Measurements from ENCODE around the gene BMPER.

The BMPER gene

DNA sequence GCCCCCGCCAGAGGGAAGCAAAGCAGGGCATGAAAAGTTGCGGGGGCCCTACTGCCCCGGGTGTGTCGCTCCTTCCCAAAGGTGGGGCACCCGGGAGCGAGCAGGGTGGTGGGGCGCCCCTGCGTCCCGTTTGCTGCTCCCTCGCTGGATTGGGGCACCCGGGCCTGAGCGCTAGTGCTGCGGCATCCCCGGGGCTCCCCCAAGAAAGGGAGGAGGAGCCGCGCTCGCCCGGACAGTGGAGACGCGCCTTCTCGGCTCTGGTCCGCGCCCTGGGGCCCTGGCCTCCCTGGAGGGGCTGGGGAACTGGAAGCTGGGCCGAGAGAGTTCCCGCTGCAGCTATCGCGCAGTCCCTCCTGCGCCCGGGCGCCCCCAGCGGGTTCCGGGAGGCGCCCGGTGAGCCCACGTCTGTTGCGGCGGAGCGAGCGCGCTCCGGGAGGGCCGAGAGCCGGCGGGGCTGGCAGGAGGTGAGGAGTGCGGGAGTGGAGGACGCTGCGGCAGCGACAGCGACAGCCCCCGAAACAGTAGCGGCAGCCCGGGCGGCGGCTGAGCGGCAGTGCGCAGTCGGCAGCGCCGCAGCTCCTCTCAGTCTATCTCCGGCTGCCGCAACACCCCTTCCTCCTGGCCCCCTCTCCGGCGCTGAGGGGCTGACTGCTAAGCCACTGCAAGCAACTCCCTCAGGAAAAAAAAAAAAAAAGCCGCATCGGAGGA is 504 bp upstream of the BMPER start:
- Mint-ChIP-seq H3K9me3 (no peaks in the 10 kb centered on the region), H3K36me3 (ENCODE audit: low read depth) (no peaks in the 10 kb centered on the region), H3K27ac (no peak overlapping the region), H3K4me1 (ENCODE audit: low read depth) (peaks cover 8% of the 10 kb centered on the region), H3K4me3 (peak overlapping the region; percentile 76), H3K27me3 (peaks cover 82% of the 10 kb centered on the region)

DNA sequence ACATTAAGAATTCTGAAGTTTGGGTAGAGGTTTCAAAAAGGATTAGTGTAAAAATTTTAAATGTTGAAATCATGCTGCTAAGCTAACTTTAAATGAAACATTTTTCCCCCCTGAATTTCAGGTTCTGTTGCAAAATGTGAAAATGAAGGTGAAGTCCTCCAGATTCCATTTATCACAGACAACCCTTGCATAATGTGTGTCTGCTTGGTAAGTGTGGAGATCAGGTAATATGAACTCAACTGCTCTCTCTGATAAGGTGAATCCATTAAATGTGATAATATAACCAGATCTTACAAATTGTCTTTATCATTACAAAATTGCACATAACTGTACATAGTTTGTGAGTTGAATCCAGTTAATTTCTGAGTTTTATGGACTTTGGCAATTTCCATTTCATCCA is 1.4 kb downstream of the BMPER start:
- H3K4me1 Mint-ChIP-seq (ENCODE audit: low read depth): peaks cover 8% of the 10 kb centered on the region
- no peaks in the 10 kb centered on the region for H3K36me3 Mint-ChIP-seq (ENCODE audit: low read depth)
- no peak overlapping the region for H3K4me3 Mint-ChIP-seq
- no peak overlapping the region for H3K27ac Mint-ChIP-seq
- no peaks in the 10 kb centered on the region for H3K9me3 Mint-ChIP-seq
- H3K27me3 Mint-ChIP-seq: peaks cover 67% of the 10 kb centered on the region

DNA sequence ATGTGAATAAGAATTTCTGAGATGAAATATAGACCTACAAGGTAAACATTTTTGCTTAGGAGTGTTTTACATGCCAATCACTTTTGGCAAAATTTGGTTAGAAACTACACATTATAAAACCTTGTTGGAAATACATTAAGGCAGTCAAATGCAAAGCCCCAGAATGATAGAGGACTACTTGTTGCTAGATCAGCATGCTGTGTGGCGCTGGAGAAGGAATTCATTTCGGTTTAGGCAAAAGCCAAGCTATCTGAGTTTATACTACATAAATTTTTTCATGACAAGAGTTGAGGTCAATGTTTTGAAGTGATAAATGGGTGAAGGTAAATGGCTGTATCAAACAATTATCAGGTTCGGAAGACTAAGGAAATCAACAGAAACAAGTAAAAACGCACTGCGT is 2.3 kb downstream of the BMPER start:
- peaks cover 8% of the 10 kb centered on the region for H3K4me1 Mint-ChIP-seq (ENCODE audit: low read depth)
- no peak overlapping the region for H3K4me3 Mint-ChIP-seq
- no peaks in the 10 kb centered on the region for H3K36me3 Mint-ChIP-seq (ENCODE audit: low read depth)
- peaks cover 58% of the 10 kb centered on the region for H3K27me3 Mint-ChIP-seq
- H3K27ac Mint-ChIP-seq: no peak overlapping the region
- no peaks in the 10 kb centered on the region for H3K9me3 Mint-ChIP-seq

DNA sequence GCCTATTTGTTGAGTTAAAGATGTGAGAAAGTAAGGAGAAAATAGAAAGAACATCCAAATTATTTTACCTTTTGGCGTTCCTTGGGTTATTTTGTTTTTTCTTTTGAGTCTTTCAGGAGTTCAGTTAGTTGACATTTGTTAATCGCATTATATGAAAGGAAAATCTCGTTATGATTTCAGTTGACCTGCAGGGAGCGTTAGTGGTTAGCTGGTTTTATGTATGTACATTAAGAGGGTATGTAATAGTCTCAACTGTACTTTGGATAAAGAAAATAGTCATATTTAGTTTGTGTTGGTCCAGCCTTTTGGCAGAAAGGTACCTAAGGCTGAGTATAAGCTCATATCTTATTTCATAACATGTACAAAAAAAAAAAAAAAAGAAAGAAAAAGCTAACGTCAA is 4.0 kb downstream of the BMPER start:
- no peaks in the 10 kb centered on the region for H3K9me3 Mint-ChIP-seq
- peaks cover 45% of the 10 kb centered on the region for H3K27me3 Mint-ChIP-seq
- H3K27ac Mint-ChIP-seq: no peak overlapping the region
- peaks cover 2% of the 10 kb centered on the region for H3K4me1 Mint-ChIP-seq (ENCODE audit: low read depth)
- no peak overlapping the region for H3K4me3 Mint-ChIP-seq
- no peaks in the 10 kb centered on the region for H3K36me3 Mint-ChIP-seq (ENCODE audit: low read depth)

DNA sequence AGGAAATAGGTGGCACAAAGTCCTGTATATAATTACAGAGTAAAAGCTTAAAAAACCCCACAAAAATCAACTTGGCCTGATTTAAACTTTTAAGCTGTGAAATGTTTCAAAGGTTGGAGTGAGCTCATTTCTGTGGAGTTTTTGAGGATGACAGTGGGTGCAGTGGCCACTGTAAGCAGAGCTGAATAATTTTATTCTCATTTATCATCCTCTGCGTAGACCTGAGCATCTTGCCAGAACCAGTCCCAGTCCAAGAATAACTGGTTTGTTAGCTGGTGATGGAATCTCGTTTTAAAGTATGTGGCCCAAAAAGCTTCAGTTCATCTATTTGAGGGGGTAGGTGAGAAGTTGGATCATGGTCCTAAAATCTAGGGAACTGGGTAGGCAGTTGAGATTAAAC is 4.4 kb downstream of the BMPER start:
- peaks cover 43% of the 10 kb centered on the region for H3K27me3 Mint-ChIP-seq
- H3K9me3 Mint-ChIP-seq: no peaks in the 10 kb centered on the region
- no peak overlapping the region for H3K4me3 Mint-ChIP-seq
- no peak overlapping the region for H3K27ac Mint-ChIP-seq
- H3K4me1 Mint-ChIP-seq (ENCODE audit: low read depth): no peaks in the 10 kb centered on the region
- H3K36me3 Mint-ChIP-seq (ENCODE audit: low read depth): no peaks in the 10 kb centered on the region

DNA sequence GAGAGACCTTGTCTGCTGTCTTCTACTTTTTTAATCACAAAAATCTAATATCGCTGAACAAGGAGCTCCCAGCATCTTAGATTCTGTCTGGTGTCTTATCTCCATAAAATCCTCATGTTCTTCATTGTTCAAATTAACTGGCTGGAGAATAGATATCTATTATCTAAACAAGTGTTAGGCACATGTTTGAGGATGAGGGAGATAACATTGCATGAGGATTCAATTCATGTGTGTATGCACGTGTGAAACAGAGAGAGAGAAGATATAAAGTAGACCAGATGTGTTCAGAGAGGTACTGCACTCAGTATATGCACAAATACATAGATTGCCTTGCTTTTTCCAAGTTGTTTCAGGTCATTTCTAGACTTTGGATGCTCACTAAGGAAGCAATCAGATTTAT is 5.4 kb downstream of the BMPER start:
- Mint-ChIP-seq H3K27me3 (peaks cover 43% of the 10 kb centered on the region), H3K36me3 (ENCODE audit: low read depth) (no peaks in the 10 kb centered on the region), H3K27ac (no peak overlapping the region), H3K9me3 (no peaks in the 10 kb centered on the region), H3K4me1 (ENCODE audit: low read depth) (no peaks in the 10 kb centered on the region), H3K4me3 (no peak overlapping the region)

DNA sequence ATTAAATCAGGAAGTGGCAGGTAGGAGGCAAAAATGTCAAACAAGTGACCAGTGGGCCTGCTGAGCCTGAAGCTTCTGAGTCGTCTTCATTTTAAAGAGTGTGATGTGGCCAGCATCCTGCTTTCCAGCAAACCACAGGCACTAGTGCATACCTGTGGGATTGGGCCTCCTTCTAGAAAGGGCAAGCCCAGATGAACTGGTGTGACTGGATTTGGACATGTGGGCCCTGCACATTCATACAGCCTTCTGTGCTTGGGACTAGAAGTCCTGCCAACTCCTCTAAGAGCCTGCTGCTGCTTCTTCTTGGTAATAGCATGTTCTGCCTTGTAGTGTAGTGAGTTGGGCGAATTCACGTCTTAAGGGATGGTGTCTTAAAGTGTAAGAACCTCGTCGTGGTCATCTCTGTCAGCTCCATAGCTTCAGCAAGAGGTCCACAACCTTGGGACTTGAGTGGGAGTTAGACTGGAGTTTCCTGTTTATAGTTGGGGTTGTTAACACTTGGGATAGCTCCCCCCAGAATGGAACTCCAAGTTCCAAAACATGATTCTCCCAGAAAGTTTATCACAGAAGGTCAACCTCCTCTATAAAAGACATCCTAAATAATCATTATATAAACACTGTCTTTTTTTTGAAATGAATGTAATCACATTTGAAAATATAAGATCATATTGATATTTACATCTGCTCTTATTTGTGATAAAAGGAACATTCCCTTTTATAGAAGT is 11.2 kb downstream of the BMPER start:
- no peaks in the 10 kb centered on the region for H3K9me3 Mint-ChIP-seq
- peaks cover 13% of the 10 kb centered on the region for H3K27me3 Mint-ChIP-seq
- H3K36me3 Mint-ChIP-seq (ENCODE audit: low read depth): no peaks in the 10 kb centered on the region
- H3K4me3 Mint-ChIP-seq: no peak overlapping the region
- no peaks in the 10 kb centered on the region for H3K4me1 Mint-ChIP-seq (ENCODE audit: low read depth)
- no peak overlapping the region for H3K27ac Mint-ChIP-seq

DNA sequence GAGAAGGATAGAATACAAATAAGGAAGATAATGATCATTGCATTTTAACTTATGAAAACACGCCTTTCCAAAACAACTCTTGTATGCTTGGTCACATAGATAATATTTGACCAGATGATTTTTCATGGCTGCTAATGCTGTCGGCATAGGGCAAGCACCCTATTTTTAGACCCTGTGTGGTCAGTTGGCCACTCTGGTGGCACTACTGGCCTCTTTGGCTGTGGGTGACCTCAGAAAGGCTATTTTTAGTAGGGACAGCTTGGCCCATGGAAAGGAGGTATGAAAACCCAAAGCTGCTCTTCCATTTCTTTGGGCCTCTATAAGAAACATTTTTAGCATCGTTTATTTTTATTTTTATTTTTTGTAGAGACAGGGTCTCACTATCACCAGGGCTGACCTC is 12.3 kb downstream of the BMPER start:
- H3K9me3 Mint-ChIP-seq: no peaks in the 10 kb centered on the region
- H3K36me3 Mint-ChIP-seq (ENCODE audit: low read depth): no peaks in the 10 kb centered on the region
- no peak overlapping the region for H3K27ac Mint-ChIP-seq
- peaks cover 11% of the 10 kb centered on the region for H3K27me3 Mint-ChIP-seq
- no peaks in the 10 kb centered on the region for H3K4me1 Mint-ChIP-seq (ENCODE audit: low read depth)
- H3K4me3 Mint-ChIP-seq: no peak overlapping the region

DNA sequence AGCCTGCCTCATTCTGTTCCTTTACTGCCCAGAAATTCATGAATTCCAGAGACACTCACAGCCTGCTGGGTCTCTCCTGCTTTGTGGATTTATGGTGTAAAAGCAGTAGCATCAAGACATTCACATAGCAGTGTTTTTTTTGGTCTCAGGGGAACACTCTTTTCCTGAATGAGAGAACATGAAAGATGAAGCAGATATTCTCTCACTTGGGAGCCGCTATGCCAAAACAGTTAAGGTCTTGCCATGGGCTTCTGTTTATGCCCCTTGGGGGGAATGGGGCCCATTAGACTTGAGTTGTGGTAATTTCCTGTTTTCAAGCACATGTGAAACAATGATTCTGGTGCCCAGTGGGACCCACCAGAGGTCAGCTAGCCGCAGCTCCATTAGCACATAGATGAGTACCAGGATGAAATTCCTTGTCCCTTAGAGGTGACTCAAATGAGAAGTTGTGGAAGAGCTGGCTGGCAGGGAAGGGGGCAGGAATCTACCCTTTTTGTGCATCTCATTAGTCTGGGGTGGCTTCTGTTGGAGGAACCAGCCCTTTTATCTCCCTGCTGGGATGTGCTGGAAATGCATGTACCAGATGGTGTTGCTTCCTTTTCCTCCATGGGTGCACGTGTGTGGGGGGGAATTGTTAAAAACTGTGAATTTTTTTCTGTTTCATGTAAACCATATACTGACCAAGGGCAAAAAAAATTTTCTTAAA is 13.3 kb downstream of the BMPER start:
- Mint-ChIP-seq H3K36me3 (ENCODE audit: low read depth) (no peaks in the 10 kb centered on the region), H3K27ac (no peak overlapping the region), H3K9me3 (no peaks in the 10 kb centered on the region), H3K4me3 (no peak overlapping the region), H3K4me1 (ENCODE audit: low read depth) (no peaks in the 10 kb centered on the region), H3K27me3 (peaks cover 8% of the 10 kb centered on the region)

DNA sequence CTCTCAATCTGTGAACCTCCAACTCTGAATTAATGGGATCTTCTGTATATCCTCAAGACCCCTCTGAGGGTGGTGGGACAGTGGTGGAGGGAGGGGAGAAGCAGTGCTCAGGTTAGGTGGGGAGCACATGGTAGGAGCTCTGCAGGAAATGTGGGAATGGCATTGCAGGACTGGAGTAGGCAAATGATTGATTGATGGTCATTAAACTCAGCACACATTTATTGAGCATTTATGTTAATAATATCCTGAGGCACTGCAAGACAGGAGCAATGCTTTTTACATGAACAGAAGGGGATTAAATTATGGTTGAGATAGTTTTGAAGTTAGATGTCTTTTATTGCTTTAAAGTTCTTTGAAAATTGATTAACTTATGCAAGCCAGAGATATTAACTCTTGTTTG is 14.1 kb downstream of the BMPER start:
- no peak overlapping the region for H3K27ac Mint-ChIP-seq
- H3K4me3 Mint-ChIP-seq: no peak overlapping the region
- H3K9me3 Mint-ChIP-seq: no peaks in the 10 kb centered on the region
- peaks cover 16% of the 10 kb centered on the region for H3K27me3 Mint-ChIP-seq
- no peaks in the 10 kb centered on the region for H3K4me1 Mint-ChIP-seq (ENCODE audit: low read depth)
- H3K36me3 Mint-ChIP-seq (ENCODE audit: low read depth): no peaks in the 10 kb centered on the region

DNA sequence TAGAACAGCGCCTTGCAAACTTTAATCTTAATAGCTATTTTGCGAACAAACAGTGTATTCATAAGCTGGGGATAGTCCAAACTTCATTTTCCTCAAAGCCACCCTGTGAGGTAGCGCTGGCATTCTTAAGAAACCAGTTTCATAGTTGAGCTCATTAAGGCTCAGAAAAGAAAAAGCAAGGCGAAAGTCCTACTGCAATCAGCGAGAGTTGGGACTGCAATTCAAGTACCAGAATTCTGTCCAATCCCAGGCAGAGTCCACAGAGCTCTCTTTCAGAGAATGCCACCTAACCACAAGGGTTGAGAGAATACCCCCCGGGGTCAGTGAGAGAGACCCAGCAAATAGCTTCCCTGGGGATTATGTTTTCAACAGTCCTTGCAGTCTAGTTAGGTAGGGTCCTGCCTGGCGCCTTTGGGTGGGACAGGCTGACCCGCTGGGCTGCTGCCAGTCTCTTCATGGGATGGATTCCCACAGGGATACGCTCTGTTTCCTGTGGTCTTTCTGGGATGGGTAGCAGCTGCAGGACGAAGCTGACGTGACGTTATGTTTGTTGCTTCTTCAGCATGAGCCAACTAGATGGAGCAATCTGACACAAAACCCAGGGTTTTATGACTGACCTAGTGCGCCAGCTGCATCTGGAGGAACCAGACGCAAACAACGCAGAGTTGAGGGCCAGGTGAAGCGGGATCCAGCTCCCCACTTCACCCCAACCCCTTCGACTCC is 16.0 kb downstream of the BMPER start:
- H3K36me3 Mint-ChIP-seq (ENCODE audit: low read depth): no peaks in the 10 kb centered on the region
- H3K4me3 Mint-ChIP-seq: no peak overlapping the region
- no peaks in the 10 kb centered on the region for H3K4me1 Mint-ChIP-seq (ENCODE audit: low read depth)
- no peak overlapping the region for H3K27ac Mint-ChIP-seq
- no peaks in the 10 kb centered on the region for H3K9me3 Mint-ChIP-seq
- H3K27me3 Mint-ChIP-seq: peaks cover 21% of the 10 kb centered on the region

DNA sequence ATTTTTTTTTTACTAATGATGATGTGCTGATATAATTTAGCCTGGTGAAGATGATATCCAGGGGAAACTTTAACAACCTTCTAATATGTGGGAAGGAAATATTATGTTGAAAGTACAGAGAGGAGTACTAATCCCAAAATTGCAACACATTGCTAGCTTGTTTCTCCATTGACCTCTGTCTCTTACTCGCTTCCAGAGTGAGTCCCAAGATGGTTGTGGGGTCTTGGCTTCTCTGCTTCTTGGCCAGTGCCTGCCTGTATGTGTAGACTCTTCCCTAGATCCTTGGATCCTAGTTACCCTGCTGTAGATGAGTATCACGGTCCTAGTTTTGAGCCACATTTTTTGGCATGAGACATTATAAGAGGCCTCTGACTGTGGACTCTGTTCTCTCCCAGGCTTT is 17.5 kb downstream of the BMPER start:
- Mint-ChIP-seq H3K27ac (no peak overlapping the region), H3K9me3 (no peaks in the 10 kb centered on the region), H3K36me3 (ENCODE audit: low read depth) (no peaks in the 10 kb centered on the region), H3K4me3 (no peak overlapping the region), H3K27me3 (peaks cover 21% of the 10 kb centered on the region), H3K4me1 (ENCODE audit: low read depth) (no peaks in the 10 kb centered on the region)

DNA sequence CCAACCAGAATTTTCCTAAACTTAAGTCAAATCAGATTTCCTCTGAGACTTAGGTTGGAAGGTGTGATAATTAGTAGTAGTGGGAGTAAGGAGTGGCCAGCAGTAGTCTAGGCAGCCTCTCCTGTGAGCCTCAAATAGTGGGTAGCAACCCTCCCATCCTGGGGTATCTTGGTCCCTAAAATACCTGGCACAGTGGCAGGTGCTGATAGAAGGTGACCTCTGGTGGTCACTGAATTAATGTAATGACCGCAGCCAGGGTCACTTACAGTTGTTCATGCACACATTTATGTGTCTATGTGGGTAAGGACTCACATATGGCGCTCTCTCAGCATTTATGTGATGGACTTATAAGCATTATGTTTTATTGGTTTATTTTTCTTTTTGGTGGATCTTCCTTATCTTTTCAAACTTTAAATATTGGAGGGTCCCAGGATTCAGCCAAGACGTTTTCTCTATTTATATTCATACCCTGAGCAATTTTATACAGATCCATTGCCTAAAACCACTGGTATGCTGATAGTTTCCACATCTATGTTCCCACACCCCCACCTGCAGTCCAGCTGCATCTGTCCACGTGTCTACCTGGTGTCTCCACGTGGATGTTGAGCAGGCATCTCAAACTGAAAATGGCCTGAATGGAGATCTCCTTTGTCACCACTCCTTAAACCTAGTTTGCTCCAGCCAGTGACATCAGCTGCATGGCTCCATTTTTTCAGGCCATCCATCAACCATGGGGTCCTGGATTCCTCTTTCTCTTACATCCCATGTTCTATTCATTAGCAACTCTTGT is 18.3 kb downstream of the BMPER start:
- Mint-ChIP-seq H3K27ac (no peak overlapping the region), H3K36me3 (ENCODE audit: low read depth) (no peaks in the 10 kb centered on the region), H3K27me3 (peaks cover 21% of the 10 kb centered on the region), H3K4me1 (ENCODE audit: low read depth) (no peaks in the 10 kb centered on the region), H3K9me3 (no peaks in the 10 kb centered on the region), H3K4me3 (no peak overlapping the region)

DNA sequence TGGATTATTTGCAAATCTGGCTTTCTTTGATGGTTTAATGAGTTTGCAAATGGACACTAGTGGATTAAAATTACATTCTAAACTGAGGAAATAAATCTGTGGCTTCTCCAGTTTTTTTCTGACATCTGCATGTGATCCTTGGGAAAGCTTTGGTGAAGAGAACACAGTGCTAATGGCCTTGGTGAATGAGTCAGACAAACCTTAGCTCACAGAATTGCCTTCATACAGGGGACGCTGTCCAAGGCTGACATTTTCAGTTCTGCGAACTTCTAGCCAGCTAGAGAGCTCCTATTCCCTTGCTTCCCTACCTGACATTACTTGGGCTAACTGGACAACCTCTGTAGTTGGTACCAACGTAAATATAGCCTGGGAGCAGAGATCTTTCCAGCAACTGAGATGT is 21.2 kb downstream of the BMPER start:
- Mint-ChIP-seq H3K27me3 (peaks cover 24% of the 10 kb centered on the region), H3K4me3 (no peak overlapping the region), H3K36me3 (ENCODE audit: low read depth) (no peaks in the 10 kb centered on the region), H3K27ac (no peak overlapping the region), H3K9me3 (no peaks in the 10 kb centered on the region), H3K4me1 (ENCODE audit: low read depth) (no peaks in the 10 kb centered on the region)
